Thymus (tissue), 11 donors: ENCODE data around the gene PRPS1. TPM values are rescaled to one million over a fixed set of nuclear protein-coding genes. Genes with fewer than 3 reads are reported as not detected.
A peak's percentile ranks its signal among the peaks of the same experiment; 100 is the strongest.

ENCODE experiments used
- DNase-seq, 9 donors: peaks; one replicate each; pipeline ENCODE4 v3.0.0-alpha.2; 2013; ENCODE audit warnings: low spot score in 9 of 9, low read depth in 6 of 9, missing footprints in 1 of 9
- H3K27ac ChIP-seq, 2 donors: one replicate each; pipeline ENCODE4 v1.5.1; 2013; ENCODE audit warnings: control low read depth in 1 of 2, low read depth in 1 of 2, low read length in 1 of 2, mild to moderate bottlenecking in 1 of 2, moderate library complexity in 1 of 2
- H3K27me3 ChIP-seq, 2 donors: one replicate each; pipeline ENCODE4 v1.5.1; 2013; ENCODE audit warnings: low read length in 1 of 2; ENCODE audit not compliant: control insufficient read depth in 2 of 2, insufficient read depth in 1 of 2
- H3K36me3 ChIP-seq, 2 donors: one replicate each; pipeline ENCODE4 v1.5.1; 2013; ENCODE audit warnings: low read length in 1 of 2, mild to moderate bottlenecking in 1 of 2, moderate library complexity in 1 of 2; ENCODE audit not compliant: control insufficient read depth in 2 of 2, insufficient read depth in 2 of 2
- H3K4me1 ChIP-seq, 2 donors: one replicate each; pipeline ENCODE4 v1.5.1; 2013; ENCODE audit warnings: low read length in 2 of 2; ENCODE audit not compliant: control insufficient read depth in 2 of 2, insufficient read depth in 2 of 2
- H3K4me3 ChIP-seq, 2 donors: one replicate each; pipeline ENCODE4 v1.5.1; 2013; ENCODE audit warnings: low read length in 2 of 2, control low read depth in 1 of 2, mild to moderate bottlenecking in 1 of 2
- H3K9me3 ChIP-seq, 2 donors: one replicate each; pipeline ENCODE4 v1.5.1; 2013; ENCODE audit warnings: low read length in 1 of 2, mild to moderate bottlenecking in 1 of 2; ENCODE audit not compliant: control insufficient read depth in 2 of 2, insufficient read depth in 1 of 2
- WGBS: extraction: QIAGEN DNeasy Blood & Tissue Kit; methylation state at CpG from one replicate; pipeline ENCODE4 v1.1.7; 2013; 5-methylcytosine and 5-hydroxymethylcytosine counted together
- polyA plus RNA-seq: library from polyadenylated mRNA; stranded (reverse); fragments of 200-250 nt; gene quantifications from one replicate; pipeline ENCODE4 v1.2.3, GENCODE V29; 2013
- total RNA-seq: library from RNA; stranded (reverse); fragments of 120-200 nt; gene quantifications from one replicate; pipeline ENCODE4 v1.2.4, GENCODE V29; 2013
- donor health status: healthy.

PRPS1 gene
- total and polyA plus RNA-seq, 2 donors = 26.4 to 41.7 TPM

GRCh38 chrX:107700317-107700774 is 72.0 kb downstream of the PRPS1 start:
- 88% methylated on average over 4 of the region's 4 CpGs for WGBS
- H3K27ac ChIP-seq = peak overlapping the region in 1 of 2 donors; percentile 31
- no peaks in the 10 kb centered on the region for H3K36me3 ChIP-seq
- peaks cover 4 to 7% of the 10 kb centered on the region in 2 donors for H3K4me1 ChIP-seq
- H3K27me3 ChIP-seq = no peaks in the 10 kb centered on the region
- no peak overlapping the region for H3K4me3 ChIP-seq
- DNase-seq = no peak
- no peaks in the 10 kb centered on the region for H3K9me3 ChIP-seq

Other genes starting within 250 kb of the PRPS1 start
- 0.09 TPM for gene FRMPD3, start 178.9 kb upstream of the PRPS1 start, total RNA-seq
- 0.09 TPM for gene FRMPD3, start 178.9 kb upstream of the PRPS1 start, polyA plus RNA-seq
- gene TSC22D3, start 147.3 kb downstream of the PRPS1 start, total RNA-seq = 63.4 TPM
- gene TSC22D3, start 147.3 kb downstream of the PRPS1 start, polyA plus RNA-seq = 873 TPM
- gene NCBP2L, start 149.2 kb downstream of the PRPS1 start, total RNA-seq = 0.09 TPM
- gene NCBP2L, start 149.2 kb downstream of the PRPS1 start, polyA plus RNA-seq = 0.21 TPM
- gene MID2, start 197.4 kb downstream of the PRPS1 start, total RNA-seq = 2.0 TPM
- gene MID2, start 197.4 kb downstream of the PRPS1 start, polyA plus RNA-seq = 1.4 TPM